NCI-H1048 (cell line): ENCODE data around the gene GRIN1.

Experiments
- DNase-seq: peaks from one replicate; lab custom pipeline; 2025; lab: John Stamatoyannopoulos, UW

GRIN1 gene

DNA sequence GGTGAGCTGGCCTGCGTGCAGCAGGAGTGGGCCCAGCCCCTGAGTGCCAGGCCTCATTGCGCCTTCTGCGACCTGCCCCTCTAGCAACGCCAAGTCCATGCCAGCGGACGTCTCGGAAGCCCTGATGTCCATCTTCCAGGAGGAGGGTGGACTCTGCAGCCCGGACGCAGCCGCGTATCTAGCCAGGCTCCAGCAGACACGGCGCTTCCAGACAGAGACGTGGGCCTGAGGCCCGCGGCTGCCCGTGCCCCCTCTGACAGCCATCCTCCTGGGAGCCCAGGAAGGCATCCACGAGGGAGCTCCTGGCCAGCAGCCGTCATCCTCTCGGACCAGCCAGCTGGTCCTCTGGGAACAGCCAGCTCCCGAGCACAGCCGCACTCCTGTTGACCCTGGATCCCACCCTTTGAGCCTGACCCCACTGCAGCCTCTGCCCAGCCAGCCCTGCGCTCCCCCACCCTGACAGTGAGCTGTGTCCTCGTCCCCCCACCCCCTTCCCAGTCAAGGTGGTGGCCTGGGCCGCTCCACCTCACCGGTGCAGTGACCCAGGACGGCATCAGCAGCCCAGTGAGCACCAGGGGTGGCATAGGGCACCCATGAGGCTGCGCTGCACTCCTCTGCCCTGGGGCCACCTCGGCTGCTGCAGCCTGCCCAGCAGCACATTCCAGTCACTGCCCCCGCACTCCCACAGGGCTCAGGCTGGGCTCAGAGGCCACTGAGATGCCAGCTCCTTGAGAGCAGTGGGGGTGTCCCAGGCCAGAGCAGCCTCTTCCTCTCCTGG, 77.4 kb downstream of the GRIN1 start:
- no peak for DNase-seq

DNA sequence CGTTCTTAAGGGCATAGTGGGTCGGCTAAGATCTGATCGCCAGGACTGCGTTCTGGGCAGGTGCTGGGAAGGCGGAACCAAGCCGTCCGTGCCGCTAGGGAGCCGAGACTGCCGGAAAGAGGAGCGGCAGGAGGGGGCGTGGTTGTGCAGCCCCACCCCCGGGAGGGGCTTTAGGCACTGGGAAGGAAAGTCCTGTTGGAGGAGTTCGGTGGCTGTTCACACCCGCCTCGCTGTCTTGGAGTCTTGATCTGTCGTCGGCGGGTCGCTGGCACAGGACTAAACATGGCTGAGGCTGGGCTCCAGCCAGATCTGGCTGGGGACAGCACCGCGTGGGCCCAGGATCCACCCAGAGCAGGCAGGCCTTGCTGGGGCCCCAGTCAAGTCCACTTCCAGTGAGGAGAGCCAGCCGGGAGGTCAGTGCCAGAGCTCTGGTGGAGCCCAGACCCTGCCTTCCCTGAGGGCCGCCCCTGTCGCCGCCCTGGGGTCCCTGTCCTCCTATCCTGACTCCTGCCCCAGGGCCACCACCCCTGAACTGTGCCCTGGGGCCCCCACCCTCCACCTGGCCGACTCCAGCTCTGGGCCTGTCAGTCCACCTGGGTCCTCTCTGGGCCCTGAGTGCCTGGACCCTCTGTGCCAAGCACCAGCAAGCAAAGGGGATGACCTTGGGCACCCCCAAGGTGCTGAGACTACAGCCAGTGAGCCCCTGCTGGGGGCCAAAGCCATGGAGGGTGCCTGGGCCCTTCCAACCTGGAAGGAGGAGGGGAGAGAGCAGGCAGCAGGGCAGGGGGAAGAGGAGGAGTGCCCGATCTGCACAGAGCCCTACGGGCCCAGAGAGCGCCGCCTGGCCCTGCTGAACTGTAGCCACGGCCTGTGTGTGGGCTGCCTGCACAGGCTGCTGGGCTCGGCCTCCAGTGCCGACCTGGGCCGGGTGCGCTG, 78.6 kb downstream of the GRIN1 start:
- peak; percentile 48 for DNase-seq

GRCh38 chr9:137218212-137218753, 79.3 kb downstream of the GRIN1 start:
- no peak for DNase-seq
